SK-N-SH (cell line): ENCODE measurements around the gene HOXB9. TPM values are rescaled to one million over a fixed set of nuclear protein-coding genes. Genes with fewer than 3 reads are reported as not detected.

ENCODE experiments used
- CTCF ChIA-PET: fragments of 300-600, 350-600 bp; formaldehyde crosslinking; extraction: SDS; loops from one replicate; lab custom pipeline; 2021; lab: Yijun Ruan, JAX
- POLR2A ChIA-PET: fragments of 350-600 bp; sonication (Branson Sonifier 250); formaldehyde crosslinking; extraction: SDS; loops from one replicate; lab custom pipeline; 2020; ENCODE audit warnings: antibody characterized with exemption, inconsistent platforms; lab: Yijun Ruan, JAX
- DNase-seq: peaks from one replicate; pipeline ENCODE4 v3.0.0; 2012
- H2AFZ ChIP-seq: fragments of 200-600 bp; sonication (generic); 2 replicates; pipeline ENCODE4 v1.8.1; 2016; ENCODE audit warnings: antibody characterized with exemption, mild to moderate bottlenecking, low read depth
- H3F3A ChIP-seq: fragments of 200-600 bp; sonication (generic); replicated peaks from 2 replicates; pipeline ENCODE3; 2016; ENCODE audit warnings: antibody characterized with exemption, mild to moderate bottlenecking; ENCODE audit not compliant: insufficient read depth
- H3K27ac ChIP-seq, 2 experiments: fragments of 200-500 bp in 1 of 2; fragments of 200-600 bp in 1 of 2; sonication (Bioruptor generic) in 1 of 2; sonication (generic), shearing (Covaris generic) in 1 of 2; 2 replicates each; pipeline versions ENCODE4 v1.5.1 to v1.6.1; 2014 to 2016; ENCODE audit warnings: low read depth in 2 of 2, inconsistent platforms in 1 of 2, low read length in 1 of 2, mild to moderate bottlenecking in 1 of 2, mixed read lengths in 1 of 2
- H3K27me3 ChIP-seq: fragments of 200-600 bp; sonication (generic), shearing (Covaris generic); 2 replicates; pipeline ENCODE4 v1.6.1; 2016; ENCODE audit warnings: mixed run types; ENCODE audit not compliant: insufficient read depth
- H3K36me3 ChIP-seq, 2 experiments: fragments of 200-500 bp in 1 of 2; fragments of 200-600 bp in 1 of 2; sonication (Bioruptor generic) in 1 of 2; sonication (generic) in 1 of 2; replicated peaks in 1 of 2; 2 replicates each; pipeline versions ENCODE3 to v1.5.1; 2014 to 2016; ENCODE audit warnings: low read length in 1 of 2, mild to moderate bottlenecking in 1 of 2; ENCODE audit not compliant: insufficient read depth in 2 of 2, control insufficient read depth in 1 of 2
- H3K4me1 ChIP-seq, 2 experiments: fragments of 200-500 bp in 1 of 2; fragments of 200-600 bp in 1 of 2; sonication (Bioruptor generic) in 1 of 2; sonication (generic), shearing (Covaris generic) in 1 of 2; 2 replicates each; pipeline versions ENCODE4 v1.5.1 to v1.6.1; 2014 to 2016; ENCODE audit warnings: low read depth in 1 of 2, low read length in 1 of 2, mixed run types in 1 of 2; ENCODE audit not compliant: insufficient read depth in 2 of 2, control insufficient read depth in 1 of 2
- H3K4me2 ChIP-seq: fragments of 200-600 bp; sonication (generic), shearing (Covaris generic); 2 replicates; pipeline ENCODE4 v1.6.1; 2017; ENCODE audit warnings: mixed run types
- H3K4me3 ChIP-seq, 2 experiments: fragments of 200-500 bp in 1 of 2; fragments of 200-600 bp in 1 of 2; sonication (Bioruptor generic) in 1 of 2; sonication (generic), shearing (Covaris generic) in 1 of 2; 2 replicates each; pipeline versions ENCODE4 v1.5.1 to v1.8.1; 2014 to 2016; ENCODE audit warnings: low read depth in 2 of 2, inconsistent platforms in 1 of 2, low read length in 1 of 2, mild to moderate bottlenecking in 1 of 2, mixed read lengths in 1 of 2, moderate library complexity in 1 of 2
- H3K79me2 ChIP-seq: fragments of 200-600 bp; sonication (generic); 2 replicates; pipeline ENCODE4 v1.8.1; 2017; ENCODE audit warnings: mild to moderate bottlenecking; ENCODE audit not compliant: insufficient read depth
- H3K9ac ChIP-seq: fragments of 200-600 bp; sonication (generic); 2 replicates; pipeline ENCODE4 v1.6.1; 2017; ENCODE audit warnings: mixed run types
- H3K9me2 ChIP-seq: fragments of 200-600 bp; sonication (generic); 2 replicates; pipeline ENCODE4 v1.6.1; 2017; ENCODE audit warnings: mixed run types
- H3K9me3 ChIP-seq: fragments of 200-600 bp; sonication (generic); 2 replicates; pipeline ENCODE4 v1.6.1; 2017; ENCODE audit warnings: mixed run types, mild to moderate bottlenecking, moderate library complexity
- H4K20me1 ChIP-seq: fragments of 200-600 bp; sonication (generic); 2 replicates; pipeline ENCODE4 v1.6.1; 2017; ENCODE audit warnings: mild to moderate bottlenecking, mixed run types; ENCODE audit not compliant: insufficient read depth
- CHD2 ChIP-seq: fragments of 150-350 bp; IDR thresholded peaks from 2 replicates; pipeline ENCODE4 v1.6.1; 2018; ENCODE audit warnings: low read length; ENCODE audit not compliant: partially characterized antibody
- ELF1 ChIP-seq: IDR thresholded peaks from 2 replicates; pipeline ENCODE4 v1.4.0; 2012
- EZH2phosphoT487 ChIP-seq: fragments of 200-600 bp; sonication (generic); IDR thresholded peaks from 2 replicates; pipeline ENCODE4 v1.6.1; 2017; ENCODE audit warnings: low read depth, mixed run types, mild to moderate bottlenecking, antibody characterized with exemption, moderate library complexity, borderline replicate concordance
- FOSL2 ChIP-seq: IDR thresholded peaks from 2 replicates; pipeline ENCODE4 v1.4.0; 2012; ENCODE audit warnings: low read depth, mild to moderate bottlenecking, moderate library complexity, borderline replicate concordance
- FOXJ3 ChIP-seq: sonication (generic); formaldehyde crosslinking; IDR thresholded peaks from 2 replicates; pipeline ENCODE4 v1.5.1; 2020; ENCODE audit warnings: mild to moderate bottlenecking, missing genetic modification reagents
- FOXM1 ChIP-seq: IDR thresholded peaks from 2 replicates; pipeline ENCODE4 v1.4.0; 2012; ENCODE audit warnings: low read depth, mild to moderate bottlenecking
- GATA2 ChIP-seq: sonication (generic); formaldehyde crosslinking; IDR thresholded peaks from 2 replicates; pipeline ENCODE4 v1.5.0; 2020; ENCODE audit warnings: mild to moderate bottlenecking, missing genetic modification reagents
- MXI1 ChIP-seq: IDR thresholded peaks from 2 replicates; pipeline ENCODE4 v1.6.1; 2012; ENCODE audit warnings: mild to moderate bottlenecking, low read depth, low read length, improper control_type of control experiment
- NRF1 ChIP-seq: IDR thresholded peaks from 2 replicates; pipeline ENCODE4 v1.6.1; 2012; ENCODE audit warnings: low read depth, mild to moderate bottlenecking, low read length
- RAD21 ChIP-seq: IDR thresholded peaks from 2 replicates; pipeline ENCODE4 v1.6.1; 2012; ENCODE audit warnings: mild to moderate bottlenecking, low read length
- RXRA ChIP-seq: IDR thresholded peaks from 2 replicates; pipeline ENCODE4 v1.4.0; 2012; ENCODE audit warnings: low read depth, mild to moderate bottlenecking, borderline replicate concordance
- SIN3A ChIP-seq: IDR thresholded peaks from 2 replicates; pipeline ENCODE4 v1.6.1; 2012; ENCODE audit warnings: low read depth, mild to moderate bottlenecking, low read length, moderate library complexity, borderline replicate concordance
- TAF1 ChIP-seq: IDR thresholded peaks from 2 replicates; pipeline ENCODE4 v1.6.1; 2012; ENCODE audit warnings: low read depth, mild to moderate bottlenecking, low read length, moderate library complexity, borderline replicate concordance
- TCF12 ChIP-seq: IDR thresholded peaks from 2 replicates; pipeline ENCODE4 v1.4.0; 2012
- TEAD4 ChIP-seq: IDR thresholded peaks from 2 replicates; pipeline ENCODE4 v1.4.0; 2012; ENCODE audit warnings: mild to moderate bottlenecking, borderline replicate concordance; ENCODE audit not compliant: insufficient read depth
- USF1 ChIP-seq: IDR thresholded peaks from 2 replicates; pipeline ENCODE4 v1.4.0; 2012; ENCODE audit warnings: low read depth, borderline replicate concordance
- YY1 ChIP-seq: IDR thresholded peaks from 2 replicates; pipeline ENCODE4 v1.4.0; 2012; ENCODE audit warnings: low read depth, mild to moderate bottlenecking
- WGBS: methylation state at CpG from one replicate; pipeline ENCODE4 v1.1.6; 2017; ENCODE audit warnings: low lambda C conversion rate; 5-methylcytosine and 5-hydroxymethylcytosine counted together
- polyA plus RNA-seq, 3 experiments: library from polyadenylated mRNA; depleted of rRNA; stranded (reverse); fragments of >200 nt; gene quantifications; 2 replicates each; pipeline ENCODE4 v1.2.3, GENCODE V29; 2012

HOXB9 gene
- polyA plus RNA-seq, 1 of the 3 experiments (the other 2 are of a cell fraction) = not detected

- DNase-seq = no peak
- POLR2A ChIA-PET = no interaction called here
- no peak overlapping the region for H3K27ac ChIP-seq
- 18% methylated on average over 15 of the region's 15 CpGs for WGBS
- H3K9ac ChIP-seq = no peak overlapping the region
- H2AFZ ChIP-seq = no peak overlapping the region
- H3F3A ChIP-seq = no peaks in the 10 kb centered on the region
- no peaks in the 10 kb centered on the region for H3K4me1 ChIP-seq
- H3K27me3 ChIP-seq = peaks cover 98% of the 10 kb centered on the region
- TF ChIP-seq TCF12 (no peak), ELF1 (no peak), GATA2 (CRISPR knock-in tag) (no peak), FOXJ3 (CRISPR knock-in tag) (no peak), USF1 (no peak)
- TF ChIP-seq, all 33 proteins: peak for 0
- H3K4me2 ChIP-seq = no peak overlapping the region
- no peaks in the 10 kb centered on the region for H3K36me3 ChIP-seq
- H3K9me3 ChIP-seq = no peaks in the 10 kb centered on the region
- no peaks in the 10 kb centered on the region for H3K9me2 ChIP-seq
- CTCF ChIA-PET = interaction anchor here (1.1 to 2.0 kb wide), 4 partner anchors 10 to 323 kb away, joined by 3 to 16 read pairs (median 5); no protein-coding TSS in a partner anchor
- no peak overlapping the region for H3K4me3 ChIP-seq
- H4K20me1 ChIP-seq = peaks cover 3% of the 10 kb centered on the region; the same call in 1 of the 2 replicates
- no peaks in the 10 kb centered on the region for H3K79me2 ChIP-seq
These were observed 5.0 kb upstream of the HOXB9 start for GRCh38 chr17:48630925-48631692.

- peak; percentile 27; the same call in 1 of the 2 replicates for TF ChIP-seq EZH2phosphoT487
- no peak for TF ChIP-seq SIN3A
- H3K4me1 ChIP-seq = no peaks in the 10 kb centered on the region
- no peak overlapping the region for H3K9ac ChIP-seq
- no peaks in the 10 kb centered on the region for H3K36me3 ChIP-seq
- peaks cover 98% of the 10 kb centered on the region for H3K27me3 ChIP-seq
- no peak overlapping the region for H3K27ac ChIP-seq
- no peak overlapping the region for H2AFZ ChIP-seq
- DNase-seq = no peak
- no peaks in the 10 kb centered on the region for H3K79me2 ChIP-seq
- POLR2A ChIA-PET = no interaction called here
- H3K4me3 ChIP-seq = no peak overlapping the region
- no peaks in the 10 kb centered on the region for H3F3A ChIP-seq
- H3K4me2 ChIP-seq = no peak overlapping the region
- H3K9me2 ChIP-seq = no peaks in the 10 kb centered on the region
- WGBS = 28% methylated on average over 15 of the region's 15 CpGs
- H3K9me3 ChIP-seq = no peaks in the 10 kb centered on the region
- CTCF ChIA-PET = interaction anchor here (2.4 kb wide), 1 partner anchor 11 kb away, joined by 23 read pairs; no protein-coding TSS in a partner anchor
- H4K20me1 ChIP-seq = peaks cover 3% of the 10 kb centered on the region; the same call in 1 of the 2 replicates
These were observed 4.1 kb upstream of the HOXB9 start for GRCh38 chr17:48630009-48630924.

GRCh38 chr17:48629411-48629759 is 3.2 kb upstream of the HOXB9 start:
- H3K27ac ChIP-seq = no peak overlapping the region
- no peaks in the 10 kb centered on the region for H3K36me3 ChIP-seq
- CTCF ChIA-PET = interaction anchor here (1.0 to 2.4 kb wide), 2 partner anchors 10 to 603 kb away, joined by 3 to 23 read pairs; no protein-coding TSS in a partner anchor
- WGBS = 12% methylated on average over 5 of the region's 5 CpGs
- no peaks in the 10 kb centered on the region for H3K9me3 ChIP-seq
- no peaks in the 10 kb centered on the region for H3F3A ChIP-seq
- no peak overlapping the region for H3K9ac ChIP-seq
- POLR2A ChIA-PET = no interaction called here
- H3K27me3 ChIP-seq = peaks cover 98% of the 10 kb centered on the region
- no peaks in the 10 kb centered on the region for H3K79me2 ChIP-seq
- H4K20me1 ChIP-seq = peaks cover 3% of the 10 kb centered on the region; the same call in 1 of the 2 replicates
- H3K9me2 ChIP-seq = no peaks in the 10 kb centered on the region
- H3K4me1 ChIP-seq = no peaks in the 10 kb centered on the region
- DNase-seq = no peak
- H3K4me3 ChIP-seq = no peak overlapping the region
- TF ChIP-seq FOXM1 (no peak), RXRA (no peak), NRF1 (no peak), CHD2 (no peak), GATA2 (CRISPR knock-in tag) (no peak), RAD21 (no peak), TEAD4 (no peak), ELF1 (no peak), FOSL2 (no peak), MXI1 (no peak), TAF1 (no peak), YY1 (no peak)
- TF ChIP-seq, all 33 proteins: peak for 0
- no peak overlapping the region for H3K4me2 ChIP-seq
- H2AFZ ChIP-seq = no peak overlapping the region
